Fibroblast of pulmonary artery (primary cell): Measurements from ENCODE around the gene DUSP15.
"Not testable (repeated sequence)": the region's sequence is repeated elsewhere in the genome, so short reads cannot be mapped to it uniquely, and the experiment has no call there.

Experiments used
- DNase-seq: peaks from one replicate; pipeline ENCODE4 v3.0.0-alpha.2; 2010; ENCODE audit warnings: low read depth
- H3K4me3 ChIP-seq: replicated peaks from 2 replicates; pipeline ENCODE4 v1.5.1; 2011; ENCODE audit warnings: low read depth, mild to moderate bottlenecking, control low read depth, low read length, moderate library complexity
- CTCF ChIP-seq: IDR thresholded peaks from 2 replicates; pipeline ENCODE4 v1.5.1; 2011; ENCODE audit warnings: mild to moderate bottlenecking, control low read depth, low read length, inconsistent platforms; ENCODE audit errors: missing control alignments

The DUSP15 gene, protein sequence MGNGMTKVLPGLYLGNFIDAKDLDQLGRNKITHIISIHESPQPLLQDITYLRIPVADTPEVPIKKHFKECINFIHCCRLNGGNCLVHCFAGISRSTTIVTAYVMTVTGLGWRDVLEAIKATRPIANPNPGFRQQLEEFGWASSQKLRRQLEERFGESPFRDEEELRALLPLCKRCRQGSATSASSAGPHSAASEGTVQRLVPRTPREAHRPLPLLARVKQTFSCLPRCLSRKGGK

GRCh38 chr20:31869942-31870725, at the start of gene DUSP15, which contains the start of gene TTLL9:
DUSP15 (minus strand) TSS chr20:31870527; CDS start chr20:31870337, 190 bp downstream.
TTLL9 (plus strand) TSS chr20:31870634; CDS start chr20:31871127, 493 bp downstream.
- no peak for DNase-seq
- TF ChIP-seq CTCF, result no peak
- peak within 1 kb of the TSS; percentile 25 for H3K4me3 ChIP-seq

GRCh38 chr20:31919410-31920155, 49.3 kb upstream of the DUSP15 start:
- no peak overlapping the region for H3K4me3 ChIP-seq
- no peak for TF ChIP-seq CTCF
- DNase-seq, result no peak

DNA sequence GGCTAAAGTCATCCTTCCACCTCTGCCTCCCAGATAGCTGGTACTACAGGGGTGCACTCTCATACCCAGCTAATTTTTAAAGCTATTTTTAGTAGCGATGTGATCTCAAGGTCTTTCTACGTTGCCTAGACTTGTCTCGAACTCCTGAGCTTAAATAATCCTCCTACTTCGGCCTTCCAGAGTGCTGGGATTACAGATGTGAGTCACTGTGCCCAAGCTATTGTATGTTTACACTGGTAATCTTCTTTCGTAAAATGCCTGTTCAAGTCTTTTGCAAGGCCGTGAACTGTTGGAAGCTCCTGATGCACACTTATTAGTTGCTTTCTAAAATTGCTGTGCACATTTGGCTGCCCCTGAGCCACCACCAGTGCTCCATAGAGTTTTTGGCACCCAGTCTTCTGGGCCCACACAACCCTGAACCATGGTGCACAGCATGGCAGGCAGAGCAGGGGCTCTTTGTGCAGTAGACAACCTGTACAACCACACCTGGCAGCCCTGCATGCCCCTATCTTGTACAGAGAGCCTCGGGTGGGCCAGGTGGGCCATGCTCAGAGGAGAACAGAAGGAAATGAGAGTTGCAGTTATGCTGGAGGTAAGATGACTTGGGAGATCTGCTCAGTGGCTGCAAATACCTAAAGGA, 48.3 kb upstream of the DUSP15 start:
- no peak for DNase-seq
- no peak for TF ChIP-seq CTCF
- no peak overlapping the region for H3K4me3 ChIP-seq

DNA sequence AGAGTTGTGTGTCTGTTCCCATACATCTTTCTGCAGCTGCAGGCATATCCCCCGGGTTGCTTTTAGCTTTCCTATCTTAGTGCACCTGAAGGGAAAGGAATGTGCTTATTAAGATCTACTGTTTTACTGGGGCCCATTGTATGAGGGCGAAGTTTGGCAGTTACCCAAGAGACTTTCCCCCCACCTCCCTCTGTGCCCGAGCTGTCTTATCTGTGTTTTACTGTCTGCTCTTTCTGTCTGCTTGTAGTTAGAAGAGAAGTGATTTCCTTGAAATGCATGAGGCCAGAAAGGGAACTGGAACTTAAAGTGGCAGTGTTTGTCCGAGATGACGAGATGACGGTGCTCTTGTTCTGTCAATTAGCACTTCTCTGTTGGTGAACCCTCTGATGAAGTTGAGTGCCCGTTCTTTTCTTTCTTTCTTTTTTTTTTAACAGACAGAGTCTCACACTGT, 47.7 kb upstream of the DUSP15 start:
- not testable (repeated sequence) for H3K4me3 ChIP-seq, DNase-seq

- H3K4me3 ChIP-seq, result no peak overlapping the region
- no peak for DNase-seq
- TF ChIP-seq CTCF, result no peak
Measured at GRCh38 chr20:31916708-31917107, 46.4 kb upstream of the DUSP15 start.

GRCh38 chr20:31915491-31916280, 45.4 kb upstream of the DUSP15 start:
- no peak overlapping the region for H3K4me3 ChIP-seq
- TF ChIP-seq CTCF, result no peak
- no peak for DNase-seq
